ENCODE data around the gene CXCR5.

The CXCR5 gene

DNA sequence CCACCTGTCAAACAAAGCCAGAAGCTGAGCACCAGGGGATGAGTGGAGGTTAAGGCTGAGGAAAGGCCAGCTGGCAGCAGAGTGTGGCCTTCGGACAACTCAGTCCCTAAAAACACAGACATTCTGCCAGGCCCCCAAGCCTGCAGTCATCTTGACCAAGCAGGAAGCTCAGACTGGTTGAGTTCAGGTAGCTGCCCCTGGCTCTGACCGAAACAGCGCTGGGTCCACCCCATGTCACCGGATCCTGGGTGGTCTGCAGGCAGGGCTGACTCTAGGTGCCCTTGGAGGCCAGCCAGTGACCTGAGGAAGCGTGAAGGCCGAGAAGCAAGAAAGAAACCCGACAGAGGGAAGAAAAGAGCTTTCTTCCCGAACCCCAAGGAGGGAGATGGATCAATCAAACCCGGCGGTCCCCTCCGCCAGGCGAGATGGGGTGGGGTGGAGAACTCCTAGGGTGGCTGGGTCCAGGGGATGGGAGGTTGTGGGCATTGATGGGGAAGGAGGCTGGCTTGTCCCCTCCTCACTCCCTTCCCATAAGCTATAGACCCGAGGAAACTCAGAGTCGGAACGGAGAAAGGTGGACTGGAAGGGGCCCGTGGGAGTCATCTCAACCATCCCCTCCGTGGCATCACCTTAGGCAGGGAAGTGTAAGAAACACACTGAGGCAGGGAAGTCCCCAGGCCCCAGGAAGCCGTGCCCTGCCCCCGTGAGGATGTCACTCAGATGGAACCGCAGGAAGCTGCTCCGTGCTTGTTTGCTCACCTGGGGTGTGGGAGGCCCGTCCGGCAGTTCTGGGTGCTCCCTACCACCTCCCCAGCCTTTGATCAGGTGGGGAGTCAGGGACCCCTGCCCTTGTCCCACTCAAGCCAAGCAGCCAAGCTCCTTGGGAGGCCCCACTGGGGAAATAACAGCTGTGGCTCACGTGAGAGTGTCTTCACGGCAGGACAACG is 11.7 kb downstream of the CXCR5 start:
- POLR2A ChIA-PET = interaction anchor here (0.7 to 1.0 kb wide), 3 partner anchors 12 to 646 kb away, joined by 3 read pairs; partner anchors contain the start of gene CXCR5
- DNase-seq (ENCODE audit: extremely low spot score) = no peak
- CTCF ChIA-PET = interaction anchor here (0.6 to 1.3 kb wide), 6 partner anchors 11 to 211 kb away, joined by 3 to 4 read pairs (median 3); no protein-coding TSS in a partner anchor
- TF ChIP-seq FOXM1 (IDR thresholded peaks at IDR 0.05; ENCODE audit: borderline replicate concordance) (no peak), ZNF384 (IDR thresholded peaks at IDR 0.05) (no peak), FOXA1 (IDR thresholded peaks at IDR 0.05) (no peak), CTBP1 (IDR thresholded peaks at IDR 0.05; ENCODE audit: borderline replicate concordance) (no peak), LEF1 (IDR thresholded peaks at IDR 0.05; ENCODE audit: borderline replicate concordance) (no peak), HDGF (IDR thresholded peaks at IDR 0.05; ENCODE audit: borderline replicate concordance) (no peak)

DNA sequence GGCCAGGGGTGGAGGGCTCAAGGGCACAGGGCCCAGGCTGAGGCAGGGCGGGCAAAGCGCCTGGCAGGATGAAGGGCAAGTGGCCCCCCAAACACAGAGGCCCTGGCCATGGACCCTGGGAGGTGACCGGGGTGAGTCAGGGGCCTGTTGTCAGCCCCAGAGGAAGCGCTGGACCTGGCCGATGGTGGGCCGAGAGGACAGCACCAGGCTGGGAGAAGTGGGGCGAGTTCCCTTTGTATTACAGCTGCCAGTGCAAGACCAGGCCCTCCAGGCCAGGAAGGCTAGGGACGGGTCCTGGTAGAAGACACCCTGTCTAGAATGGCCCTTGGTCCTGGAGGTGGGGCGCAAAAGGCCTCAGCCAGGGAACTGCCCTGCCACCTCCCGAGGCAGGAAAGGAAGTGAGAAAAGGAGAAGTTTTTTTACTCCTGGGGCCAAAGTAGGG is 12.8 kb downstream of the CXCR5 start:
- DNase-seq (ENCODE audit: extremely low spot score) = no peak
- ChIA-PET POLR2A (no interaction called here), CTCF (no interaction called here)
- TF ChIP-seq L3MBTL2 (conservative IDR thresholded peaks at IDR 0.05) = no peak
- TF ChIP-seq BHLHE40 (IDR thresholded peaks at IDR 0.05; ENCODE audit: borderline replicate concordance) = no peak
- no peak for TF ChIP-seq ZNF384 (IDR thresholded peaks at IDR 0.05)

DNA sequence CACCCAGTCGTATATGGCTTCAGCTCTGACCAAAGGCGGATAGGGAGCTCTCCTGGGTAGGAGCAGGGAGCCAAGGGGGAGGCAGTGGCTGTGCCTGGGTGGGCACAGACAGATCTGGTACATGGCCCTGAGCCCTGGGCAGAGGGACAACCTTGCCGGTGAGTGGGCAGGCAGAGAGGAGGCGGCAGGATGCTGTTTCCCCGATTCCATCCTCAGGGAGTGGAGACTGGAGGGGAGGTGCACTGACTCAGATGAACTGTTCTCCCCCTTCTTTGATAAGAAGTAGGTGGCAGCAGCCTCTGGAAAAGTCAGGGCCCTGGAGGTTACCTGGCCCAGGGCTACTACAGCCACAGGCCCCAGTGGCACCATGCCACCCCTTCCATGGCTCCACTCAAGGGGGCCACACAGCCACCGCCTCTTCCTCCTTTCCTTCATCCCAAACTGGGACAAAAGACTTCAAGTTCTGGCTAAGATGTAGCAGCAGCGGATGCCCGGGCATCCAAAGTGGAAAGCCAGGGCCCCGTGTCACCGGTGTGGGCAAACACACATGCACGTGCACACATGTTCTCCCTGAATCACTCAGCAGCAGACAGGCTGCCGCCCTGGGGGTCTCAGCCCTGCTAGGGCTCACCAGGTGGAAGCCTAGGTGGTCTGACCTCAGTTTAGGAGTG is 13.4 kb downstream of the CXCR5 start:
- CTCF ChIA-PET = no interaction called here
- TF ChIP-seq NFRKB (IDR thresholded peaks at IDR 0.05) (no peak), SUZ12 (IDR thresholded peaks at IDR 0.05) (no peak), TARDBP (IDR thresholded peaks at IDR 0.05) (no peak), L3MBTL2 (conservative IDR thresholded peaks at IDR 0.05) (no peak), ARNT (IDR thresholded peaks at IDR 0.05) (no peak), LEF1 (IDR thresholded peaks at IDR 0.05; ENCODE audit: borderline replicate concordance) (no peak), FOXK2 (IDR thresholded peaks at IDR 0.05) (no peak), FOXM1 (IDR thresholded peaks at IDR 0.05; ENCODE audit: borderline replicate concordance) (no peak), HDGF (IDR thresholded peaks at IDR 0.05; ENCODE audit: borderline replicate concordance) (no peak)
- POLR2A ChIA-PET = no interaction called here

DNA sequence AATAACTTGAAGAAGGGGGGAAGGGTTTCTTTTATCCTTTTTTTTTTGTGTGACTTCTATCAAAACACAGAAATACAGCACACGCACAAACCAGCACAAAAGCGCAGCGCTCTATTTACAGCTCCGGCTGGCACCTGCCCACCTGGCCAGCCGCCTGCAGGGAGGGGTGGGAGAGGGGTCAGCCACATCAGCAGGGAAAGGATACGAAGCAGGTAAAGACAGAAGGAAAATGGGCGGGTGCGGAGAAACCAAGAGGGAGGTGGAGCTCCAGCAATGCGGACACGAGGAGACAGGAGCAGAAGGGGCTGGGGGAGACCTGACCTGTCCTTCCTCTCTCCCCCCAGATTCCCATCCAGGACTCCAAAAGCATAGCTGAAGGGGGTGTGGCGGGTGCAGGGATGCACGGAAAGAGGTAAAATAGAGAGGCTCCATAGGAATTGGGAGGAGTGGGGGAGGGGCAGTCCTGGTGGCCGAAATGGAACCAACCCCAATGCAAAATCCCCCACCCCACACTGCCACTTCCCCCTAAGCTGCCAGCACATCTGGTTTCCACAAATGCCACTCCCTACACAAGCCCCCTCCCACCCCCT is 14.1 kb downstream of the CXCR5 start:
- TF ChIP-seq FOXM1 (IDR thresholded peaks at IDR 0.05; ENCODE audit: borderline replicate concordance) (no peak), NFRKB (IDR thresholded peaks at IDR 0.05) (no peak), BHLHE40 (IDR thresholded peaks at IDR 0.05; ENCODE audit: borderline replicate concordance) (no peak), TARDBP (IDR thresholded peaks at IDR 0.05) (no peak), L3MBTL2 (conservative IDR thresholded peaks at IDR 0.05) (no peak), SUZ12 (IDR thresholded peaks at IDR 0.05) (no peak), ELF4 (IDR thresholded peaks at IDR 0.05) (no peak), SP1 (IDR thresholded peaks at IDR 0.05) (no peak)
- TF ChIP-seq, protein P1, sequence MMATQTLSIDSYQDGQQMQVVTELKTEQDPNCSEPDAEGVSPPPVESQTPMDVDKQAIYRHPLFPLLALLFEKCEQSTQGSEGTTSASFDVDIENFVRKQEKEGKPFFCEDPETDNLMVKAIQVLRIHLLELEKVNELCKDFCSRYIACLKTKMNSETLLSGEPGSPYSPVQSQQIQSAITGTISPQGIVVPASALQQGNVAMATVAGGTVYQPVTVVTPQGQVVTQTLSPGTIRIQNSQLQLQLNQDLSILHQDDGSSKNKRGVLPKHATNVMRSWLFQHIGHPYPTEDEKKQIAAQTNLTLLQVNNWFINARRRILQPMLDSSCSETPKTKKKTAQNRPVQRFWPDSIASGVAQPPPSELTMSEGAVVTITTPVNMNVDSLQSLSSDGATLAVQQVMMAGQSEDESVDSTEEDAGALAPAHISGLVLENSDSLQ (IDR thresholded peaks at IDR 0.05) = no peak
- DNase-seq (ENCODE audit: extremely low spot score) = no peak
- POLR2A ChIA-PET = no interaction called here
- CTCF ChIA-PET = no interaction called here

More for the DNA sequence above, 13.4 kb downstream of the CXCR5 start:
- no peak for DNase-seq (ENCODE audit: extremely low spot score)

DNA sequence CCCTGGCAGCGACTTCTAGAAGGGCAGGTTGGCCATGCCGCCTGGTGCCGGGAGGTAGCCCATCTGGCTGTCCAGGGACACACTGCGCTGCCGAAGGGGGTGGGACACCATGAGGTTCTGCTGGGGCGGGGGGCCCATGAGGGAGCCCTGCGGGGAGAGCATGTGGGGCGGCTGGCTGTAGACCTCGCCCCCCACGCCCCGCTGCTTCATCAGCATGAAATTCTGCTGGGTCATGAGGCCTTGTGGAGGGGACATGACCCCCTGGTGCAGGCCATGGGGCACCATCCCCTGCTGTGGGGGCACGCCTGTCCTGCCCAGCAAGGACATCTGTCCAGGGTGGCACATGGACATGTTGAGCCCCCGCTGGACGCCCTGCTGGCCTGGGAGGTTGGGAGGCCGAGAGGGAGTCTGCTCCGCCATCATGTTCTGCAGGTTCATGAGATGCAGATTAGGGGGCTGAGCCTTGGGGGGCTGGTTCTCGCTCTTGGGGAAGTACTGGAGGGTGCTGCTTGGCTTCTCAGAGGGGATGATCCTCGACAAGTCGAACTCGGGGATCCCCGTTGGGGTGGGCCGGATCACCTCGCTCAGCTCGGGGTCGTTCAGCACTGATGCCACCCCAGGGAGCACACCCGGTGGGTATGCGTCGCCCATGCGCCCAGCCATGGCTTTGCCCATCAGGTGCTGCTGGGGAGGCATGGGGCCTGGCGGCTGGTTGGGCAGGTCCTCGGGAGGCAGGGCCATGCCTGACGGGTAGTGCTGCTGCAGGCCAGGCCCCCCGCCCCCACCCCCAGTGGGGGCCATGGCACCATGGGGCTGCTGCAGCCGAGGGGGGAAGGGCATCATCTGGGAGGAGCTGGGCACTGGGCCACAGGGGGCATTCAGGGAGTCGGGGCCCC is 15.0 kb downstream of the CXCR5 start:
- ChIA-PET POLR2A (no interaction called here), CTCF (no interaction called here)
- TF ChIP-seq ELF4 (IDR thresholded peaks at IDR 0.05) = no peak
- TF ChIP-seq FOXA1 (IDR thresholded peaks at IDR 0.05) = no peak
- TF ChIP-seq BHLHE40 (IDR thresholded peaks at IDR 0.05; ENCODE audit: borderline replicate concordance) = no peak
- no peak for TF ChIP-seq TARDBP (IDR thresholded peaks at IDR 0.05)
- TF ChIP-seq FOXM1 (IDR thresholded peaks at IDR 0.05; ENCODE audit: borderline replicate concordance) = no peak
- TF ChIP-seq, protein P1 (IDR thresholded peaks at IDR 0.05) = no peak
- TF ChIP-seq LEF1 (IDR thresholded peaks at IDR 0.05; ENCODE audit: borderline replicate concordance) = no peak
- TF ChIP-seq L3MBTL2 (conservative IDR thresholded peaks at IDR 0.05) = no peak
- TF ChIP-seq HDGF (IDR thresholded peaks at IDR 0.05; ENCODE audit: borderline replicate concordance) = no peak
- no peak for TF ChIP-seq SP1 (IDR thresholded peaks at IDR 0.05)
- TF ChIP-seq CTBP1 (IDR thresholded peaks at IDR 0.05; ENCODE audit: borderline replicate concordance) = no peak
- DNase-seq (ENCODE audit: extremely low spot score) = no peak

DNA sequence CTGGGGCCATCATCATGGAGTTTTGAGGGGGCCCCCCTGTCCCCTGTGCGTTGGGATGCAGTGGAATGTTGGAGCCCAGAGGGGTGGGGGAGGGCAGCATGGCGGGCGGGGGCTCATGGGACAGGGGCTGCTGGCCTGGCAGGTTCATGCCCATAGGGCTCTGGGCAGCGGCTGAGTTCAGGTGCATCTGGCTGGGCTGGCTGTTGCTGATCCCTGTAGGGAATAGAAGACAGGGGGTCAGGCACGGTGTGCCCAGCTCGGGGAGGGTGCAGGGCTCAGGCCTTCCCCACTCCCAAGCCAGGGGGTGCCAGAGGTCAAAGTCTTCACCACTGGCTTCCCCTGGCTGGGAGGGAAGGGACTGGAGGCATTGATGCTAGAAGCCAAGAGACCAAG is 15.6 kb downstream of the CXCR5 start:
- CTCF ChIA-PET = no interaction called here
- POLR2A ChIA-PET = no interaction called here
- DNase-seq (ENCODE audit: extremely low spot score) = no peak
- TF ChIP-seq CTBP1 (IDR thresholded peaks at IDR 0.05; ENCODE audit: borderline replicate concordance) (no peak), ARNT (IDR thresholded peaks at IDR 0.05) (no peak), ZNF384 (IDR thresholded peaks at IDR 0.05) (no peak), HDGF (IDR thresholded peaks at IDR 0.05; ENCODE audit: borderline replicate concordance) (no peak), FOXK2 (IDR thresholded peaks at IDR 0.05) (no peak), FOXM1 (IDR thresholded peaks at IDR 0.05; ENCODE audit: borderline replicate concordance) (no peak), L3MBTL2 (conservative IDR thresholded peaks at IDR 0.05) (no peak), BHLHE40 (IDR thresholded peaks at IDR 0.05; ENCODE audit: borderline replicate concordance) (no peak), NFRKB (IDR thresholded peaks at IDR 0.05) (no peak), FOXA1 (IDR thresholded peaks at IDR 0.05) (no peak), SUZ12 (IDR thresholded peaks at IDR 0.05) (no peak), LEF1 (IDR thresholded peaks at IDR 0.05; ENCODE audit: borderline replicate concordance) (no peak), TARDBP (IDR thresholded peaks at IDR 0.05) (no peak), SP1 (IDR thresholded peaks at IDR 0.05) (no peak), ELF4 (IDR thresholded peaks at IDR 0.05) (no peak)
- TF ChIP-seq, protein P1 (IDR thresholded peaks at IDR 0.05) = no peak

Data from HEK293T (cell line).